HepG2 (cell line): Measurements from ENCODE around the gene SEPTIN12. TPM values are rescaled to one million over a fixed set of nuclear protein-coding genes. Genes with fewer than 3 reads are reported as not detected.

Experiments used
- ATAC-seq: fragments of 200-7000 bp; cut with Tn5 transposase; 3 replicates; pipeline ENCODE4 v1.9.1; 2020; ENCODE audit warnings: mild to moderate bottlenecking, moderate library complexity
- BruUV-seq: library from RNA; stranded (reverse); fragments of 400-500 nt; replicated peaks from 2 replicates; lab custom pipeline; 2021; lab: Mats Ljungman, UMichigan
- CTCF ChIA-PET: fragments of 300-600 bp; formaldehyde crosslinking; extraction: SDS; loops from one replicate; lab custom pipeline; 2021; ENCODE audit warnings: low total read pairs, inconsistent platforms, low intra/inter-chr PET ratio; lab: Yijun Ruan, JAX
- POLR2A ChIA-PET: fragments of 350-600 bp; sonication (Branson Sonifier 250); formaldehyde crosslinking; loops from one replicate; lab custom pipeline; 2020; ENCODE audit warnings: antibody characterized with exemption, inconsistent platforms; lab: Yijun Ruan, JAX
- DNase-seq: peaks from one replicate; pipeline ENCODE4 v3.0.0-alpha.2; 2015; ENCODE audit warnings: low spot score
- FAIRE-seq: peaks from 3 replicates; lab custom pipeline; 2011; peaks lifted over from hg19 to GRCh38; lab: Jason Lieb, UNC
- H2AFZ ChIP-seq: one replicate; pipeline ENCODE4 v1.6.1; 2011; ENCODE audit warnings: low read length, inconsistent platforms
- H3K27ac ChIP-seq: fragments of 300-600 bp; 3 replicates; pipeline ENCODE4 v1.8.0; 2011; ENCODE audit warnings: mixed run types, mild to moderate bottlenecking, mixed read lengths, low read length, inconsistent platforms; ENCODE audit not compliant: insufficient read depth; ENCODE audit errors: extremely low read length
- H3K27me3 ChIP-seq, 2 experiments: fragments of 200-600 bp in 1 of 2; 2 replicates in 1 of 2; 3 replicates in 1 of 2; pipeline versions ENCODE4 v1.6.0 to v1.8.0; 2011; ENCODE audit warnings: low read length in 2 of 2, mild to moderate bottlenecking in 2 of 2, moderate library complexity in 2 of 2, inconsistent platforms in 1 of 2; ENCODE audit not compliant: insufficient read depth in 2 of 2, control insufficient read depth in 1 of 2
- H3K36me3 ChIP-seq, 2 experiments: fragments of 200-600 bp in 1 of 2; replicated peaks in 1 of 2; 2 replicates in 1 of 2; 3 replicates in 1 of 2; pipeline versions ENCODE4 v1.5.1 to v1.8.0; 2011; ENCODE audit warnings: low read length in 2 of 2, inconsistent platforms in 1 of 2; ENCODE audit not compliant: insufficient read depth in 2 of 2, control insufficient read depth in 1 of 2
- H3K4me1 ChIP-seq: 2 replicates; pipeline ENCODE4 v1.5.1; 2012; ENCODE audit warnings: low read length, inconsistent platforms; ENCODE audit not compliant: insufficient read depth
- H3K4me2 ChIP-seq: 2 replicates; pipeline ENCODE4 v1.6.0; 2011; ENCODE audit warnings: low read depth, low read length, inconsistent platforms
- H3K4me3 ChIP-seq, 3 experiments: fragments of 200-600 bp in 1 of 3; sonication (generic), shearing (Covaris generic) in 1 of 3; replicated peaks in 1 of 3; 2 replicates each; pipeline ENCODE4 v1.5.1; 2011 to 2016; ENCODE audit warnings: low read length in 3 of 3, inconsistent platforms in 2 of 3, low read depth in 2 of 3, mild to moderate bottlenecking in 2 of 3, control low read depth in 1 of 3, mixed read lengths in 1 of 3; ENCODE audit not compliant: insufficient read depth in 1 of 3
- H3K79me2 ChIP-seq: one replicate; pipeline ENCODE4 v1.6.1; 2011; ENCODE audit warnings: low read length, inconsistent platforms; ENCODE audit not compliant: insufficient read depth
- H3K9ac ChIP-seq: 2 replicates; pipeline ENCODE4 v1.6.0; 2011; ENCODE audit warnings: mild to moderate bottlenecking, low read depth, low read length, inconsistent platforms; ENCODE audit not compliant: insufficient read depth
- H3K9me3 ChIP-seq: 2 replicates; pipeline ENCODE4 v1.5.1; 2012; ENCODE audit warnings: mild to moderate bottlenecking, low read length
- H4K20me1 ChIP-seq: 2 replicates; pipeline ENCODE4 v1.6.0; 2011; ENCODE audit warnings: inconsistent platforms, mild to moderate bottlenecking, low read length, moderate library complexity; ENCODE audit not compliant: insufficient read depth
- ATF7-NPFF ChIP-seq: sonication (generic); formaldehyde crosslinking; IDR thresholded peaks from 2 replicates; pipeline ENCODE4 v1.8.1; 2023; ENCODE audit warnings: mild to moderate bottlenecking, low read depth, missing genetic modification reagents, moderate library complexity
- CEBPG ChIP-seq: IDR thresholded peaks from 2 replicates; pipeline ENCODE4 v1.6.1; 2016
- ELF4 ChIP-seq: sonication (generic); formaldehyde crosslinking; IDR thresholded peaks from 2 replicates; pipeline ENCODE4 v1.5.0; 2020; ENCODE audit warnings: missing genetic modification reagents, mild to moderate bottlenecking, moderate library complexity, borderline replicate concordance
- GFI1 ChIP-seq: sonication (generic); formaldehyde crosslinking; IDR thresholded peaks from 2 replicates; pipeline ENCODE4 v1.5.0; 2020; ENCODE audit warnings: missing genetic modification reagents, mild to moderate bottlenecking, borderline replicate concordance
- HMG20A ChIP-seq: IDR thresholded peaks from 2 replicates; pipeline ENCODE4 v1.6.1; 2016; ENCODE audit warnings: borderline replicate concordance
- MBNL3 ChIP-seq: fragments of 250-450 bp; sonication (Bioruptor Pico); conservative IDR thresholded peaks from 2 replicates; pipeline ENCODE4 v1.8.0; 2022; ENCODE audit warnings: mild to moderate bottlenecking, inconsistent platforms
- SRSF9 ChIP-seq: fragments of 200-400 bp; formaldehyde crosslinking; IDR thresholded peaks from 2 replicates; pipeline ENCODE4 v1.6.1; 2018; ENCODE audit warnings: borderline replicate concordance, mild to moderate bottlenecking, low read depth, low read length; ENCODE audit not compliant: insufficient read depth, poor library complexity, severe bottlenecking
- TBP ChIP-seq: sonication (generic); formaldehyde crosslinking; IDR thresholded peaks from 2 replicates; pipeline ENCODE4 v1.5.0; 2020; ENCODE audit warnings: missing genetic modification reagents
- TEAD3 ChIP-seq: optimal IDR thresholded peaks from 2 replicates; pipeline ENCODE3; 2016; ENCODE audit warnings: borderline replicate concordance
- ZBTB42 ChIP-seq: sonication (generic); formaldehyde crosslinking; IDR thresholded peaks from 2 replicates; pipeline ENCODE4 v1.5.0; 2020; ENCODE audit warnings: mild to moderate bottlenecking, missing genetic modification reagents
- ZFP62 ChIP-seq: sonication (generic); formaldehyde crosslinking; IDR thresholded peaks from 2 replicates; pipeline ENCODE4 v1.4.0; 2020; ENCODE audit warnings: missing genetic modification reagents
- ZNF263 ChIP-seq: sonication (generic); formaldehyde crosslinking; IDR thresholded peaks from 2 replicates; pipeline ENCODE4 v1.4.0; 2020; ENCODE audit warnings: missing genetic modification reagents
- ZNF713 ChIP-seq: sonication (generic); formaldehyde crosslinking; IDR thresholded peaks from 2 replicates; pipeline ENCODE4 v1.4.0; 2020; ENCODE audit warnings: mild to moderate bottlenecking, missing genetic modification reagents
- ZNF773 ChIP-seq: sonication (generic); formaldehyde crosslinking; IDR thresholded peaks from 2 replicates; pipeline ENCODE4 v1.4.0; 2020; ENCODE audit warnings: missing genetic modification reagents, borderline replicate concordance
- ZZZ3 ChIP-seq: sonication (generic); formaldehyde crosslinking; IDR thresholded peaks from 2 replicates; pipeline ENCODE4 v1.4.0; 2020; ENCODE audit warnings: missing genetic modification reagents, mild to moderate bottlenecking, borderline replicate concordance
- WGBS: methylation state at CpG from one replicate; pipeline ENCODE4 v1.1.6; 2017; ENCODE audit warnings: low lambda C conversion rate; 5-methylcytosine and 5-hydroxymethylcytosine counted together
- in situ Hi-C: cut with HindIII; loops from 2 replicates; pipeline ENCODE4 v1.10.0; 2017; ENCODE audit warnings: low pct_unique_long_range_greater_than_20kb; ENCODE audit not compliant: extremely low pct_ligation_motif_present
- intact Hi-C: fragments of 100-400 bp; cut with micrococcal nuclease; formaldehyde crosslinking; loops from one replicate; pipeline ENCODE4 v1.10.0; 2022; ENCODE audit not compliant: unreplicated experiment
- polyA plus RNA-seq, 8 experiments: library from polyadenylated mRNA; depleted of rRNA in 3 of 8; stranded (reverse) in 7 of 8; unstranded in 1 of 8; fragments of >200 nt; fragmentation: Illumina TruSeq in 4 of 8; extraction: Trizol in 4 of 8; gene quantifications; 2 replicates each; pipeline versions ENCODE4 v1.2.1 to v1.2.3, GENCODE V29; 2011 to 2016; ENCODE audit warnings: low read depth in 4 of 8, missing spikeins in 1 of 8, mixed read lengths in 1 of 8; ENCODE audit not compliant: insufficient read depth in 1 of 8
- total RNA-seq, 5 experiments: library from RNA; depleted of rRNA; stranded (reverse); fragments of >200 nt; fragmentation: Illumina TruSeq; extraction: Trizol; gene quantifications; 2 replicates each; pipeline ENCODE4 v1.2.3, GENCODE V29; 2016; ENCODE audit warnings: low read depth in 1 of 5
- TF ChIP-seq, protein P1 (sequence below): sonication (generic); formaldehyde crosslinking; conservative IDR thresholded peaks from 2 replicates; pipeline ENCODE4 v1.8.0; 2022; ENCODE audit warnings: low read depth, missing genetic modification reagents
- TF ChIP-seq, protein P2 (sequence below): sonication (generic); formaldehyde crosslinking; IDR thresholded peaks from 2 replicates; pipeline ENCODE4 v1.5.1; 2020; ENCODE audit warnings: mild to moderate bottlenecking, missing genetic modification reagents, moderate library complexity

The SEPTIN12 gene
- total and polyA plus RNA-seq, 2 of the 13 experiments (the other 11 are each of a cell fraction or from before 2014, with no cell fraction given), result 0.22 TPM; not detected in 1

DNA sequence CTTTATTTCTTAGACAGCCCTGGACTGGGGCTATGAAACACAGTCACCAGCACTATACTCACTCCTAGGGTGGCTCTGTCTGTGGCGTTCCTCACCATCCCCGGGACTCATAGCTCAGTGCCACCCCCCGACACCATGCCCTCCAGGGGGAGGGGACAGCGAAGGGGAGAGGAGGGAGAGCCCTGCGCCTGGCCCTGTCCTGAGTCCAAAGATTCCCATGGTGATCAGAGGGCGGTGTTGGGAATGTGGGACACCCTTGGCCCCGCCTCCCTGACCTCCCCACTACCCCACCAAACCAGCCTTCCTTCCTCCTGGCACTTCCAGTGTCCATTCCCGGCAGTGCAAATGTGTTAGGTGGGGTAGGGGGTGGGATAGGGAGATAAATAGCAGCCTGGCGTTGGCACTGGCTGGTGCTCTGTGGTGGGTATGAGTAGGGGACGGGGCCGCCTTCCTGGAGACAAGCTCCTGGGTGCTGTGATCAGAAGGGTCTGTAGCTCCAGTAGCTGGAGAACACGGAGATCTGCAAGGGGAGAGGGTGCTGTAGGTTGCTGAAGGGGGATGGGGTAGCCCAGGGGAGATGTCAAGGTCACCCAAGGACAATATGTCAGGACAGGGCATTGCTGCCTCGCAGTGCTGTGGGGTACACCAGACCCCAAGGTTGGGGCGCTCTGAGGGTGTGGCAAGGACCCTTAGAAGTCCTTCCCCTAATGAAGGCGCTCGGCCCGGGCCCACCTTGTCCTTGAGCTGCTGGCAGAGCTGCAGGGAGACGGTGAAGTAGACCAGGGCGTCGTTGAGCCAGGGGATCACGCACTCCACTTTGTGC, 9.0 kb upstream of the SEPTIN12 start:
- H3K36me3 ChIP-seq, result peaks cover 0 to 8% of the 10 kb centered on the region in 2 experiments; a peak in 2 of 5 replicates
- H2AFZ ChIP-seq, result no peak overlapping the region
- ChIA-PET CTCF (no interaction called here), POLR2A (no interaction called here)
- no TSS peak for BruUV-seq
- H3K27ac ChIP-seq, result no peak overlapping the region
- FAIRE-seq, result no peak
- WGBS, result 82% methylated on average over 16 of the region's 21 CpGs
- H3K4me2 ChIP-seq, result no peak overlapping the region
- H3K79me2 ChIP-seq, result no peaks in the 10 kb centered on the region
- intact Hi-C loops, result no loop called here
- no peaks in the 10 kb centered on the region for H3K9me3 ChIP-seq
- DNase-seq, result no peak
- in situ Hi-C loops, result no loop called here
- no peak overlapping the region for H3K9ac ChIP-seq
- no peak for ATAC-seq
- H3K4me3 ChIP-seq, result no peak overlapping the region
- peaks cover 26% of the 10 kb centered on the region for H3K4me1 ChIP-seq
- H4K20me1 ChIP-seq, result no peaks in the 10 kb centered on the region
- H3K27me3 ChIP-seq, result no peaks in the 10 kb centered on the region
- TF ChIP-seq, protein P1, sequence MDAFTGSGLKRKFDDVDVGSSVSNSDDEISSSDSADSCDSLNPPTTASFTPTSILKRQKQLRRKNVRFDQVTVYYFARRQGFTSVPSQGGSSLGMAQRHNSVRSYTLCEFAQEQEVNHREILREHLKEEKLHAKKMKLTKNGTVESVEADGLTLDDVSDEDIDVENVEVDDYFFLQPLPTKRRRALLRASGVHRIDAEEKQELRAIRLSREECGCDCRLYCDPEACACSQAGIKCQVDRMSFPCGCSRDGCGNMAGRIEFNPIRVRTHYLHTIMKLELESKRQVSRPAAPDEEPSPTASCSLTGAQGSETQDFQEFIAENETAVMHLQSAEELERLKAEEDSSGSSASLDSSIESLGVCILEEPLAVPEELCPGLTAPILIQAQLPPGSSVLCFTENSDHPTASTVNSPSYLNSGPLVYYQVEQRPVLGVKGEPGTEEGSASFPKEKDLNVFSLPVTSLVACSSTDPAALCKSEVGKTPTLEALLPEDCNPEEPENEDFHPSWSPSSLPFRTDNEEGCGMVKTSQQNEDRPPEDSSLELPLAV (CRISPR knock-in tag), result no peak
- TF ChIP-seq ZNF713 (CRISPR knock-in tag) (no peak), TEAD3 (CRISPR knock-in tag) (no peak), ZFP62 (no peak), MBNL3 (CRISPR knock-in tag) (no peak), ATF7-NPFF (no peak), HMG20A (CRISPR knock-in tag) (no peak), TBP (CRISPR knock-in tag) (no peak), ZNF773 (CRISPR knock-in tag) (no peak), SRSF9 (no peak), ZBTB42 (CRISPR knock-in tag) (no peak), ZNF263 (CRISPR knock-in tag) (no peak), ZZZ3 (CRISPR knock-in tag) (no peak), ELF4 (no peak), GFI1 (no peak), CEBPG (no peak)
- TF ChIP-seq, protein P2, sequence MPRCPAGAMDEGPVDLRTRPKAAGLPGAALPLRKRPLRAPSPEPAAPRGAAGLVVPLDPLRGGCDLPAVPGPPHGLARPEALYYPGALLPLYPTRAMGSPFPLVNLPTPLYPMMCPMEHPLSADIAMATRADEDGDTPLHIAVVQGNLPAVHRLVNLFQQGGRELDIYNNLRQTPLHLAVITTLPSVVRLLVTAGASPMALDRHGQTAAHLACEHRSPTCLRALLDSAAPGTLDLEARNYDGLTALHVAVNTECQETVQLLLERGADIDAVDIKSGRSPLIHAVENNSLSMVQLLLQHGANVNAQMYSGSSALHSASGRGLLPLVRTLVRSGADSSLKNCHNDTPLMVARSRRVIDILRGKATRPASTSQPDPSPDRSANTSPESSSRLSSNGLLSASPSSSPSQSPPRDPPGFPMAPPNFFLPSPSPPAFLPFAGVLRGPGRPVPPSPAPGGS (CRISPR knock-in tag), result no peak
